Heart right ventricle (tissue), 16 donors: Measurements from ENCODE around the gene KCNH3. TPM values are rescaled to one million over a fixed set of nuclear protein-coding genes. Genes with fewer than 3 reads are reported as not detected.
A peak's percentile ranks its signal among the peaks of the same experiment; 100 is the strongest.

Experiments used
- ATAC-seq, 8 donors: fragments of 200-7000 bp; cut with Tn5 transposase; one replicate each; pipeline ENCODE4 v1.9.1; 2020; ENCODE audit warnings: mild to moderate bottlenecking in 8 of 8, moderate library complexity in 8 of 8, moderate number of reproducible peaks in 1 of 8
- DNase-seq, 2 donors: peaks; one replicate each; pipeline ENCODE4 v3.0.0-alpha.2; 2020
- H3K27ac ChIP-seq, 10 donors: fragments of 200-600 bp; sonication (generic) in 2 of 10; one replicate each; pipeline versions ENCODE4 v1.5.0 to v1.8.0; 2020 to 2022; ENCODE audit warnings: mild to moderate bottlenecking in 3 of 10
- H3K27me3 ChIP-seq, 7 donors: fragments of 200-600 bp; one replicate each; pipeline ENCODE4 v1.8.0; 2021 to 2022; ENCODE audit warnings: mild to moderate bottlenecking in 2 of 7
- H3K36me3 ChIP-seq, 9 donors: fragments of 200-600 bp; sonication (generic) in 1 of 9; one replicate each; pipeline versions ENCODE4 v1.5.0 to v1.8.0; 2020 to 2022; ENCODE audit warnings: mild to moderate bottlenecking in 2 of 9
- H3K4me1 ChIP-seq, 9 donors: fragments of 200-600 bp; sonication (generic) in 1 of 9; one replicate each; pipeline versions ENCODE4 v1.5.0 to v1.8.0; 2020 to 2022; ENCODE audit warnings: mild to moderate bottlenecking in 4 of 9
- H3K4me3 ChIP-seq, 10 donors: fragments of 200-600 bp; sonication (generic) in 2 of 10; one replicate each; pipeline versions ENCODE4 v1.5.0 to v1.8.0; 2020 to 2022; ENCODE audit warnings: mild to moderate bottlenecking in 7 of 10, moderate library complexity in 2 of 10
- H3K9me3 ChIP-seq, 11 donors: fragments of 200-600 bp in 10 of 11; sonication (generic) in 2 of 11; one replicate each; pipeline versions ENCODE4 v1.5.0 to v1.8.0; 2013 to 2022; ENCODE audit warnings: mild to moderate bottlenecking in 2 of 11, control low read depth in 1 of 11, moderate library complexity in 1 of 11
- CTCF ChIP-seq, 9 donors: fragments of 200-600 bp; sonication (generic) in 2 of 9; IDR thresholded peaks; one replicate each; pipeline versions ENCODE4 v1.5.0 to v1.8.0; 2021 to 2022; ENCODE audit warnings: antibody characterized with exemption in 9 of 9, mild to moderate bottlenecking in 5 of 9, moderate library complexity in 1 of 9
- WGBS, 2 donors: extraction: QIAGEN DNeasy Blood & Tissue Kit; methylation state at CpG; one replicate each; pipeline ENCODE4 v1.1.7; 2013; ENCODE audit warnings: inconsistent platforms in 1 of 2; 5-methylcytosine and 5-hydroxymethylcytosine counted together
- intact Hi-C, 10 donors: fragments of 100-400 bp; cut with DNase I; formaldehyde crosslinking; loops; one replicate each; pipeline versions ENCODE4 v1.11.1 to v1.14.2; 2022
- polyA plus RNA-seq, 2 donors: library from polyadenylated mRNA; stranded (reverse); fragments of 200-250 nt; gene quantifications; one replicate each; pipeline ENCODE4 v1.2.3, GENCODE V29; 2013
- total RNA-seq, 10 donors: library from RNA; stranded (reverse); fragmentation: NEBNext Ultra II Directional in 3 of 10; extraction: Animal tissue kit (Norgen Biotek cat#: 25700) in 3 of 10; gene quantifications; one replicate each; pipeline versions ENCODE4 v1.2.1 to v1.2.4, GENCODE V29; 2021 to 2023
- donor health status: Arrhythmogenic right ventricular cardiomyopathy.
- donor health status: ischemic (EF 13 %, LVEDD 7.1; RV severe dilation, severe dysfunction).
- donor health status: healthy with polysubstance abuse.
- donor health status: DM: no; HTN: yes; CAD: no.
- donor health status: DM: no; HTN: no; CAD: no.
- donor health status: ischemic (EF 25% LVEDD 6.9; RV normal size, moderate dysfunction).
- donor health status: ischemic (EF 25% LVEDD 5.7; RV mildly dilated, moderate dysfunction).
- donor health status: healthy.
- donor health status: DM: yes; HTN: yes; CAD: no.
- donor health status: Ischemic cardiomyopathy.
- donor health status: ischemic (EF 35%, LVEDD 5.7; RV mildly dilated, moderate dysfunction).
- donor health status: nonischemic (EF 11% LVEDD 7.7; RV severe dilation, severe dysfunction).
- donor health status: DM: yes; HTN: yes; CAD: no.
- donor health status: PGD.
- donor health status: ischemic (EF 29% LVEDD 5.4; RV normal size, mild dysfunction).
- donor health status: nonischemic (EF 23%, LVEDD 6.1; RV moderate dilation, normal function).

Gene KCNH3
- total and polyA plus RNA-seq, 12 donors: 0.16 to 2.0 (median 0.26) TPM

- DNase-seq (no peak), ATAC-seq (no peak)
- no peaks in the 10 kb centered on the region for H3K9me3 ChIP-seq
- H3K4me3 ChIP-seq: no peak overlapping the region
- H3K4me1 ChIP-seq: peaks cover 0 to 36% (median 23%) of the 10 kb centered on the region in 9 donors
- H3K27me3 ChIP-seq: peaks cover 0 to 46% (median 24%) of the 10 kb centered on the region in 7 donors
- TF ChIP-seq CTCF (IDR thresholded peaks at IDR 0.05): no peak
- H3K27ac ChIP-seq: no peak overlapping the region
- intact Hi-C loops: no loop called here
- peaks cover 0 to 3% (median 0%) of the 10 kb centered on the region in 9 donors for H3K36me3 ChIP-seq
- 82 to 88% methylated on average over 6 of the region's 6 CpGs for WGBS, 2 donors
Measured at GRCh38 chr12:49550693-49551252, 11.9 kb downstream of the KCNH3 start.

- ATAC-seq: peak; percentile 30 to 84 (median 62)
- H3K4me1 ChIP-seq: peaks cover 0 to 36% (median 23%) of the 10 kb centered on the region in 9 donors
- peaks cover 0 to 14% (median 0%) of the 10 kb centered on the region in 9 donors for H3K36me3 ChIP-seq
- DNase-seq: peak; percentile 29 to 49
- peak overlapping the region in 8 of 10 donors; percentile 14 to 70 (median 56) for H3K27ac ChIP-seq
- peaks cover 0 to 36% (median 14%) of the 10 kb centered on the region in 7 donors for H3K27me3 ChIP-seq
- H3K4me3 ChIP-seq: no peak overlapping the region
- no peak for TF ChIP-seq CTCF (IDR thresholded peaks at IDR 0.05)
- intact Hi-C loops: loop anchor here in 1 of 10 donors (2.0 kb wide), 1 partner anchor 29 kb away; no protein-coding TSS in a partner anchor
- H3K9me3 ChIP-seq: no peaks in the 10 kb centered on the region
- 50 to 51% methylated on average over 7 of the region's 7 CpGs for WGBS, 2 donors
Measured at GRCh38 chr12:49552014-49552413, 13.2 kb downstream of the KCNH3 start.

- no peaks in the 10 kb centered on the region for H3K9me3 ChIP-seq
- H3K4me3 ChIP-seq: no peak overlapping the region
- H3K36me3 ChIP-seq: peaks cover 0 to 18% (median 0%) of the 10 kb centered on the region in 9 donors
- H3K4me1 ChIP-seq: peaks cover 0 to 36% (median 23%) of the 10 kb centered on the region in 9 donors
- intact Hi-C loops: loop anchor here in 1 of 10 donors (2.0 kb wide), 1 partner anchor 28 kb away; no protein-coding TSS in a partner anchor
- TF ChIP-seq CTCF (IDR thresholded peaks at IDR 0.05): no peak
- 45% methylated on average over 9 of the region's 9 CpGs for WGBS, 2 donors
- H3K27me3 ChIP-seq: peaks cover 0 to 32% (median 11%) of the 10 kb centered on the region in 7 donors
- H3K27ac ChIP-seq: peak overlapping the region in 8 of 10 donors; percentile 16 to 70 (median 50)
- no peak for ATAC-seq
- no peak for DNase-seq
Measured at GRCh38 chr12:49552425-49552824, 13.6 kb downstream of the KCNH3 start.

- H3K27ac ChIP-seq: peak overlapping the region in 5 of 10 donors; percentile 16 to 70 (median 60)
- DNase-seq (no peak), ATAC-seq (no peak)
- no peak overlapping the region for H3K4me3 ChIP-seq
- H3K36me3 ChIP-seq: peaks cover 0 to 23% (median under 1%) of the 10 kb centered on the region in 9 donors
- no peaks in the 10 kb centered on the region for H3K9me3 ChIP-seq
- peaks cover 0 to 36% (median 23%) of the 10 kb centered on the region in 9 donors for H3K4me1 ChIP-seq
- peaks cover 0 to 28% (median 7%) of the 10 kb centered on the region in 7 donors for H3K27me3 ChIP-seq
- intact Hi-C loops: loop anchor here in 1 of 10 donors (2.0 kb wide), 1 partner anchor 28 kb away; no protein-coding TSS in a partner anchor
- TF ChIP-seq CTCF (IDR thresholded peaks at IDR 0.05): no peak
- WGBS, 2 donors: 81 to 83% methylated on average over 8 of the region's 8 CpGs
Measured at GRCh38 chr12:49552899-49553298, 14.1 kb downstream of the KCNH3 start.
